WTC11 (cell line): Measurements from ENCODE around the gene SLC8A1. TPM values are rescaled to one million over a fixed set of nuclear protein-coding genes. Genes with fewer than 3 reads are reported as not detected.

Experiments
- ATAC-seq: fragments of 200-7000 bp; cut with Tn5 transposase; 2 replicates; pipeline ENCODE4 v1.10.0; 2021; ENCODE audit warnings: mild to moderate bottlenecking, moderate library complexity
- CTCF ChIA-PET: fragments of 300-600 bp; sonication (Branson Sonifier 250); formaldehyde crosslinking; loops from one replicate; lab custom pipeline; 2021; ENCODE audit warnings: antibody characterized with exemption; lab: Charles Lee
- POLR2A ChIA-PET: fragments of 350-600 bp; sonication (Branson Sonifier 250); formaldehyde crosslinking; loops from one replicate; lab custom pipeline; 2021; ENCODE audit warnings: antibody characterized with exemption; lab: Charles Lee
- DNase-seq: peaks from one replicate; pipeline ENCODE4 v3.0.0; 2021; ENCODE audit warnings: low spot score
- H3K27ac Mint-ChIP-seq: 2 replicates; pipeline ENCODE4 v1.8.0; 2021; ENCODE audit warnings: mixed read lengths
- H3K27me3 Mint-ChIP-seq: 2 replicates; pipeline ENCODE4 v1.8.0; 2021; ENCODE audit warnings: low read depth, mild to moderate bottlenecking, moderate library complexity, mixed read lengths
- H3K36me3 Mint-ChIP-seq: 2 replicates; pipeline ENCODE4 v1.8.0; 2021; ENCODE audit warnings: mixed read lengths
- H3K4me1 Mint-ChIP-seq: 2 replicates; pipeline ENCODE4 v1.8.0; 2022; ENCODE audit warnings: mixed read lengths
- H3K4me3 Mint-ChIP-seq: 2 replicates; pipeline ENCODE4 v1.8.0; 2021; ENCODE audit warnings: mild to moderate bottlenecking, moderate library complexity, mixed read lengths
- H3K9me3 Mint-ChIP-seq: 2 replicates; pipeline ENCODE4 v1.8.0; 2021; ENCODE audit warnings: mixed read lengths
- AFF4 ChIP-seq: sonication (generic); formaldehyde crosslinking; IDR thresholded peaks from 2 replicates; pipeline ENCODE4 v1.8.1; 2023; ENCODE audit warnings: mild to moderate bottlenecking, missing genetic modification reagents, borderline replicate concordance
- ATF3 ChIP-seq: sonication (generic); formaldehyde crosslinking; conservative IDR thresholded peaks from 2 replicates; pipeline ENCODE4 v1.8.1; 2022; ENCODE audit warnings: mild to moderate bottlenecking, missing genetic modification reagents
- CREM ChIP-seq: sonication (generic); formaldehyde crosslinking; IDR thresholded peaks from 2 replicates; pipeline ENCODE4 v1.8.1; 2022; ENCODE audit warnings: mild to moderate bottlenecking, missing genetic modification reagents, moderate library complexity
- CTCF ChIP-seq: fragments of 200-600 bp; IDR thresholded peaks from 2 replicates; pipeline ENCODE4 v1.8.0; 2022; ENCODE audit warnings: antibody characterized with exemption
- E2F4 ChIP-seq: sonication (generic); formaldehyde crosslinking; IDR thresholded peaks from 2 replicates; pipeline ENCODE4 v1.8.1; 2022; ENCODE audit warnings: low read depth, mild to moderate bottlenecking, moderate library complexity, missing genetic modification reagents, borderline replicate concordance
- ELF4 ChIP-seq: sonication (generic); formaldehyde crosslinking; IDR thresholded peaks from 2 replicates; pipeline ENCODE4 v1.8.1; 2022; ENCODE audit warnings: low read depth, mild to moderate bottlenecking, moderate library complexity, missing genetic modification reagents
- ERG ChIP-seq: fragments of 250-450 bp; sonication (Bioruptor Pico); IDR thresholded peaks from 2 replicates; pipeline ENCODE4 v1.8.0; 2021; ENCODE audit warnings: mild to moderate bottlenecking
- ETV6 ChIP-seq: sonication (generic); formaldehyde crosslinking; IDR thresholded peaks from 2 replicates; pipeline ENCODE4 v1.8.1; 2022; ENCODE audit warnings: mild to moderate bottlenecking, missing genetic modification reagents
- FOXP1 ChIP-seq: sonication (generic); formaldehyde crosslinking; IDR thresholded peaks from 2 replicates; pipeline ENCODE4 v1.8.0; 2022; ENCODE audit warnings: missing genetic modification reagents, mild to moderate bottlenecking, moderate library complexity, borderline replicate concordance
- NFATC4 ChIP-seq: fragments of 250-450 bp; sonication (Bioruptor Pico); IDR thresholded peaks from 2 replicates; pipeline ENCODE4 v1.9.0; 2021; ENCODE audit warnings: mild to moderate bottlenecking
- RELA ChIP-seq: sonication (generic); formaldehyde crosslinking; IDR thresholded peaks from 2 replicates; pipeline ENCODE4 v1.8.1; 2022; ENCODE audit warnings: missing genetic modification reagents, mild to moderate bottlenecking, borderline replicate concordance
- ZNF396 ChIP-seq: fragments of 250-450 bp; sonication (Bioruptor Pico); IDR thresholded peaks from 2 replicates; pipeline ENCODE4 v1.8.0; 2021; ENCODE audit warnings: mild to moderate bottlenecking, moderate library complexity, borderline replicate concordance
- total RNA-seq: library from RNA; stranded (reverse); gene quantifications from 3 replicates; pipeline ENCODE4 v1.2.3, GENCODE V29; 2021

SLC8A1 gene
- total RNA-seq, 1 experiment from 2014 or later, result 2.6 TPM

- peak overlapping the region; percentile 91 for H3K4me3 Mint-ChIP-seq
- H3K27ac Mint-ChIP-seq, result no peak overlapping the region
- peaks cover 47% of the 10 kb centered on the region for H3K27me3 Mint-ChIP-seq
- H3K4me1 Mint-ChIP-seq, result peaks cover 46% of the 10 kb centered on the region
- ChIA-PET CTCF (interaction anchor here (0.6 to 3.6 kb wide), 10 partner anchors 11 to 537 kb away, joined by 3 to 22 read pairs (median 3); no protein-coding TSS in a partner anchor), POLR2A (no interaction called here)
- no peak for DNase-seq
- H3K9me3 Mint-ChIP-seq, result no peaks in the 10 kb centered on the region
- ATAC-seq, result no peak
- no peak for TF ChIP-seq ATF3 (CRISPR knock-in tag)
- no peak for TF ChIP-seq FOXP1
- no peak for TF ChIP-seq ERG (CRISPR knock-in tag)
- TF ChIP-seq ETV6 (CRISPR knock-in tag), result no peak
- no peak for TF ChIP-seq CREM (CRISPR knock-in tag)
- TF ChIP-seq RELA (CRISPR knock-in tag), result no peak
- no peaks in the 10 kb centered on the region for H3K36me3 Mint-ChIP-seq
Measured at GRCh38 chr2:40450066-40450795, 1.7 kb downstream of the SLC8A1 start.

GRCh38 chr2:40448476-40449079, 3.3 kb downstream of the SLC8A1 start:
- Mint-ChIP-seq H3K4me1 (peaks cover 31% of the 10 kb centered on the region), H3K4me3 (no peak overlapping the region), H3K27ac (no peak overlapping the region), H3K36me3 (no peaks in the 10 kb centered on the region), H3K27me3 (peaks cover 38% of the 10 kb centered on the region), H3K9me3 (no peaks in the 10 kb centered on the region)
- TF ChIP-seq ELF4 (CRISPR knock-in tag), result no peak
- TF ChIP-seq NFATC4 (CRISPR knock-in tag), result no peak
- TF ChIP-seq ZNF396 (CRISPR knock-in tag), result no peak
- TF ChIP-seq E2F4, result no peak
- TF ChIP-seq CTCF, result peak; percentile 31; the same call in 1 of the 2 replicates
- no peak for TF ChIP-seq AFF4
- ChIA-PET CTCF (interaction anchor here (0.6 to 3.6 kb wide), 13 partner anchors 11 to 535 kb away, joined by 3 to 22 read pairs (median 3); no protein-coding TSS in a partner anchor), POLR2A (no interaction called here)
- DNase-seq, result no peak
- ATAC-seq, result peak; percentile 38; the same call in 1 of the 2 replicates
